HepG2 (cell line): Measurements from ENCODE around the gene TSPAN2. TPM values are rescaled to one million over a fixed set of nuclear protein-coding genes. Genes with fewer than 3 reads are reported as not detected.

Source experiments
- ATAC-seq: fragments of 200-7000 bp; cut with Tn5 transposase; 3 replicates; pipeline ENCODE4 v1.9.1; 2020; ENCODE audit warnings: mild to moderate bottlenecking, moderate library complexity
- BruUV-seq: library from RNA; stranded (reverse); fragments of 400-500 nt; replicated peaks from 2 replicates; lab custom pipeline; 2021; lab: Mats Ljungman, UMichigan
- CTCF ChIA-PET: fragments of 300-600 bp; formaldehyde crosslinking; extraction: SDS; loops from one replicate; lab custom pipeline; 2021; ENCODE audit warnings: low total read pairs, inconsistent platforms, low intra/inter-chr PET ratio; lab: Yijun Ruan, JAX
- POLR2A ChIA-PET: fragments of 350-600 bp; sonication (Branson Sonifier 250); formaldehyde crosslinking; loops from one replicate; lab custom pipeline; 2020; ENCODE audit warnings: antibody characterized with exemption, inconsistent platforms; lab: Yijun Ruan, JAX
- DNase-seq: peaks from one replicate; pipeline ENCODE4 v3.0.0-alpha.2; 2015; ENCODE audit warnings: low spot score
- FAIRE-seq: peaks from 3 replicates; lab custom pipeline; 2011; peaks lifted over from hg19 to GRCh38; lab: Jason Lieb, UNC
- H2AFZ ChIP-seq: one replicate; pipeline ENCODE4 v1.6.1; 2011; ENCODE audit warnings: low read length, inconsistent platforms
- H3K27ac ChIP-seq: fragments of 300-600 bp; 3 replicates; pipeline ENCODE4 v1.8.0; 2011; ENCODE audit warnings: mixed run types, mild to moderate bottlenecking, mixed read lengths, low read length, inconsistent platforms; ENCODE audit not compliant: insufficient read depth; ENCODE audit errors: extremely low read length
- H3K27me3 ChIP-seq, 2 experiments: fragments of 200-600 bp in 1 of 2; 2 replicates in 1 of 2; 3 replicates in 1 of 2; pipeline versions ENCODE4 v1.6.0 to v1.8.0; 2011; ENCODE audit warnings: low read length in 2 of 2, mild to moderate bottlenecking in 2 of 2, moderate library complexity in 2 of 2, inconsistent platforms in 1 of 2; ENCODE audit not compliant: insufficient read depth in 2 of 2, control insufficient read depth in 1 of 2
- H3K36me3 ChIP-seq, 2 experiments: fragments of 200-600 bp in 1 of 2; replicated peaks in 1 of 2; 2 replicates in 1 of 2; 3 replicates in 1 of 2; pipeline versions ENCODE4 v1.5.1 to v1.8.0; 2011; ENCODE audit warnings: low read length in 2 of 2, inconsistent platforms in 1 of 2; ENCODE audit not compliant: insufficient read depth in 2 of 2, control insufficient read depth in 1 of 2
- H3K4me1 ChIP-seq: 2 replicates; pipeline ENCODE4 v1.5.1; 2012; ENCODE audit warnings: low read length, inconsistent platforms; ENCODE audit not compliant: insufficient read depth
- H3K4me2 ChIP-seq: 2 replicates; pipeline ENCODE4 v1.6.0; 2011; ENCODE audit warnings: low read depth, low read length, inconsistent platforms
- H3K4me3 ChIP-seq, 3 experiments: fragments of 200-600 bp in 1 of 3; sonication (generic), shearing (Covaris generic) in 1 of 3; replicated peaks in 1 of 3; 2 replicates each; pipeline ENCODE4 v1.5.1; 2011 to 2016; ENCODE audit warnings: low read length in 3 of 3, inconsistent platforms in 2 of 3, low read depth in 2 of 3, mild to moderate bottlenecking in 2 of 3, control low read depth in 1 of 3, mixed read lengths in 1 of 3; ENCODE audit not compliant: insufficient read depth in 1 of 3
- H3K79me2 ChIP-seq: one replicate; pipeline ENCODE4 v1.6.1; 2011; ENCODE audit warnings: low read length, inconsistent platforms; ENCODE audit not compliant: insufficient read depth
- H3K9ac ChIP-seq: 2 replicates; pipeline ENCODE4 v1.6.0; 2011; ENCODE audit warnings: mild to moderate bottlenecking, low read depth, low read length, inconsistent platforms; ENCODE audit not compliant: insufficient read depth
- H3K9me3 ChIP-seq: 2 replicates; pipeline ENCODE4 v1.5.1; 2012; ENCODE audit warnings: mild to moderate bottlenecking, low read length
- H4K20me1 ChIP-seq: 2 replicates; pipeline ENCODE4 v1.6.0; 2011; ENCODE audit warnings: inconsistent platforms, mild to moderate bottlenecking, low read length, moderate library complexity; ENCODE audit not compliant: insufficient read depth
- CBX1 ChIP-seq: IDR thresholded peaks from one replicate; pipeline ENCODE4 v1.6.1; 2016; ENCODE audit warnings: antibody characterized with exemption, low read depth
- DMAP1 ChIP-seq: IDR thresholded peaks from 2 replicates; pipeline ENCODE4 v1.6.1; 2016
- FOXO1 ChIP-seq: sonication (generic); formaldehyde crosslinking; IDR thresholded peaks from 2 replicates; pipeline ENCODE4 v1.4.0; 2020; ENCODE audit warnings: missing genetic modification reagents
- GTF3A ChIP-seq: sonication (generic); formaldehyde crosslinking; conservative IDR thresholded peaks from 2 replicates; pipeline ENCODE4 v1.4.0; 2020; ENCODE audit warnings: mild to moderate bottlenecking, missing genetic modification reagents
- HHEX ChIP-seq: IDR thresholded peaks from 2 replicates; pipeline ENCODE4 v1.6.1; 2016; ENCODE audit warnings: control low read depth
- KAT2B ChIP-seq: fragments of 150-350 bp; IDR thresholded peaks from 2 replicates; pipeline ENCODE4 v1.6.1; 2014; ENCODE audit warnings: low read depth, low read length, borderline replicate concordance
- KLF9 ChIP-seq: IDR thresholded peaks from 2 replicates; pipeline ENCODE4 v1.6.1; 2016; ENCODE audit warnings: low read depth
- KMT2B ChIP-seq: IDR thresholded peaks from 2 replicates; pipeline ENCODE4 v1.6.1; 2016; ENCODE audit warnings: missing genetic modification reagents, missing compliant biosample characterization
- MTF2 ChIP-seq: sonication (generic); formaldehyde crosslinking; IDR thresholded peaks from 2 replicates; pipeline ENCODE4 v1.5.0; 2020; ENCODE audit warnings: missing genetic modification reagents, borderline replicate concordance
- NFKBIZ ChIP-seq: IDR thresholded peaks from 2 replicates; pipeline ENCODE4 v1.6.1; 2018; ENCODE audit warnings: missing genetic modification reagents, missing compliant biosample characterization
- NPAS2 ChIP-seq: sonication (generic); formaldehyde crosslinking; IDR thresholded peaks from 2 replicates; pipeline ENCODE4 v1.8.0; 2022; ENCODE audit warnings: mild to moderate bottlenecking, missing genetic modification reagents, borderline replicate concordance
- NR2F1 ChIP-seq, 2 experiments: fragments of 450-650 bp in 1 of 2; formaldehyde crosslinking in 1 of 2; IDR thresholded peaks; 2 replicates each; pipeline versions ENCODE4 v1.5.0 to v1.6.1; 2016 to 2020; ENCODE audit warnings: mild to moderate bottlenecking in 1 of 2, missing compliant biosample characterization in 1 of 2, missing genetic modification reagents in 1 of 2, moderate library complexity in 1 of 2
- ZNF329 ChIP-seq: sonication (generic); formaldehyde crosslinking; IDR thresholded peaks from 2 replicates; pipeline ENCODE4 v1.9.0; 2021; ENCODE audit warnings: low read depth, mild to moderate bottlenecking, missing genetic modification reagents
- ZNF468 ChIP-seq: sonication (generic); formaldehyde crosslinking; IDR thresholded peaks from 2 replicates; pipeline ENCODE4 v1.8.0; 2022; ENCODE audit warnings: mild to moderate bottlenecking, moderate library complexity, missing genetic modification reagents
- ZNF543 ChIP-seq: sonication (generic); formaldehyde crosslinking; IDR thresholded peaks from 2 replicates; pipeline ENCODE4 v1.4.0; 2020; ENCODE audit warnings: mild to moderate bottlenecking, missing genetic modification reagents
- ZNF75D ChIP-seq: sonication (generic); formaldehyde crosslinking; IDR thresholded peaks from 2 replicates; pipeline ENCODE4 v1.8.1; 2023; ENCODE audit warnings: missing genetic modification reagents, mild to moderate bottlenecking, borderline replicate concordance
- WGBS: methylation state at CpG from one replicate; pipeline ENCODE4 v1.1.6; 2017; ENCODE audit warnings: low lambda C conversion rate; 5-methylcytosine and 5-hydroxymethylcytosine counted together
- in situ Hi-C: cut with HindIII; loops from 2 replicates; pipeline ENCODE4 v1.10.0; 2017; ENCODE audit warnings: low pct_unique_long_range_greater_than_20kb; ENCODE audit not compliant: extremely low pct_ligation_motif_present
- intact Hi-C: fragments of 100-400 bp; cut with micrococcal nuclease; formaldehyde crosslinking; loops from one replicate; pipeline ENCODE4 v1.10.0; 2022; ENCODE audit not compliant: unreplicated experiment
- polyA plus RNA-seq, 8 experiments: library from polyadenylated mRNA; depleted of rRNA in 3 of 8; stranded (reverse) in 7 of 8; unstranded in 1 of 8; fragments of >200 nt; fragmentation: Illumina TruSeq in 4 of 8; extraction: Trizol in 4 of 8; gene quantifications; 2 replicates each; pipeline versions ENCODE4 v1.2.1 to v1.2.3, GENCODE V29; 2011 to 2016; ENCODE audit warnings: low read depth in 4 of 8, missing spikeins in 1 of 8, mixed read lengths in 1 of 8; ENCODE audit not compliant: insufficient read depth in 1 of 8
- total RNA-seq, 5 experiments: library from RNA; depleted of rRNA; stranded (reverse); fragments of >200 nt; fragmentation: Illumina TruSeq; extraction: Trizol; gene quantifications; 2 replicates each; pipeline ENCODE4 v1.2.3, GENCODE V29; 2016; ENCODE audit warnings: low read depth in 1 of 5
- TF ChIP-seq, protein P1 (sequence below): sonication (generic); formaldehyde crosslinking; IDR thresholded peaks from 2 replicates; pipeline ENCODE4 v1.4.0; 2020; ENCODE audit warnings: missing genetic modification reagents
- TF ChIP-seq, protein P2 (sequence below): sonication (generic); formaldehyde crosslinking; IDR thresholded peaks from 2 replicates; pipeline ENCODE4 v1.4.0; 2020; ENCODE audit warnings: low read depth, mild to moderate bottlenecking, missing genetic modification reagents

Gene TSPAN2
- total and polyA plus RNA-seq, 2 of the 13 experiments (the other 11 are each of a cell fraction or from before 2014, with no cell fraction given): not detected

DNA sequence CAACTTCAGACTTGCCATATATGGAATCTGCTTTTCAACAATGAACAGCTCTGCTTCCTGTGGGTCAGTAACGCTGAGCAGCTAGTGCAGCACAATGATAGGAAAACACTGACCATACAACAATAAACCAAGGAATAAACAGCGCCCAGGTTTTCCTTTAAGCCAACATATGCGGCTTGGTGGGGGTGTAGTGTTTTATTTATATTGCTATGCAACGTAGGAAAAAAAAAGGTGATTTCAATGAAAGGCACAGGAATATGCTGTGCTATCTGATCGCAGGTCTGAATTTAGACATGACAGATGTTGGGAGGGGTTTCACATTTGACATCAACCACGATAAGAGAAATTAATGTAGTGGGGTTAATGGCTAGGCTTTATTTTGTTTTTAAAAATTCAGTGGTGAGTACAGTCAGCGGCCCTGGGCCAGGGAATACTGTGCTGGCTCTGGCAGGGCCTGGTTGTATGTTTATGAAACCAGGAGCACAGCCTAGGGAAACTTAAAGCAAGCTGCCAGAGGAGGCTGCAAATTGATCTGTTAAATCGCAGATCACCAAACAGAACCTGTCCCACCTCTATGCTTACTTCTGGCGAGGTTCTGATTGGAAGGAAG, 4.3 kb downstream of the TSPAN2 start:
- Histone ChIP-seq H2AFZ (no peak overlapping the region), H3K36me3 (no peaks in the 10 kb centered on the region), H3K4me2 (no peak overlapping the region), H3K9me3 (no peaks in the 10 kb centered on the region), H3K4me3 (no peak overlapping the region), H3K4me1 (no peaks in the 10 kb centered on the region), H4K20me1 (no peaks in the 10 kb centered on the region), H3K9ac (no peak overlapping the region), H3K27ac (no peak overlapping the region), H3K27me3 (peaks cover 2 to 28% of the 10 kb centered on the region in 2 experiments; a peak in 4 of 5 replicates), H3K79me2 (no peaks in the 10 kb centered on the region)
- no TSS peak for BruUV-seq
- no peak for DNase-seq
- no peak for ATAC-seq
- TF ChIP-seq ZNF468 (CRISPR knock-in tag) (no peak), NR2F1 (CRISPR knock-in tag; IDR thresholded peaks at IDR 0.05) (no peak), CBX1 (no peak), HHEX (CRISPR knock-in tag) (no peak), FOXO1 (CRISPR knock-in tag) (no peak), ZNF543 (CRISPR knock-in tag) (no peak), DMAP1 (CRISPR knock-in tag) (no peak), KMT2B (no peak), ZNF329 (no peak), GTF3A (CRISPR knock-in tag) (no peak), NFKBIZ (CRISPR knock-in tag) (no peak), ZNF75D (CRISPR knock-in tag) (no peak), NPAS2 (no peak), MTF2 (CRISPR knock-in tag) (no peak), KAT2B (no peak), KLF9 (CRISPR knock-in tag) (no peak)
- TF ChIP-seq, protein P1, sequence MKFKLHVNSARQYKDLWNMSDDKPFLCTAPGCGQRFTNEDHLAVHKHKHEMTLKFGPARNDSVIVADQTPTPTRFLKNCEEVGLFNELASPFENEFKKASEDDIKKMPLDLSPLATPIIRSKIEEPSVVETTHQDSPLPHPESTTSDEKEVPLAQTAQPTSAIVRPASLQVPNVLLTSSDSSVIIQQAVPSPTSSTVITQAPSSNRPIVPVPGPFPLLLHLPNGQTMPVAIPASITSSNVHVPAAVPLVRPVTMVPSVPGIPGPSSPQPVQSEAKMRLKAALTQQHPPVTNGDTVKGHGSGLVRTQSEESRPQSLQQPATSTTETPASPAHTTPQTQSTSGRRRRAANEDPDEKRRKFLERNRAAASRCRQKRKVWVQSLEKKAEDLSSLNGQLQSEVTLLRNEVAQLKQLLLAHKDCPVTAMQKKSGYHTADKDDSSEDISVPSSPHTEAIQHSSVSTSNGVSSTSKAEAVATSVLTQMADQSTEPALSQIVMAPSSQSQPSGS (CRISPR knock-in tag): no peak
- TF ChIP-seq, protein P2, sequence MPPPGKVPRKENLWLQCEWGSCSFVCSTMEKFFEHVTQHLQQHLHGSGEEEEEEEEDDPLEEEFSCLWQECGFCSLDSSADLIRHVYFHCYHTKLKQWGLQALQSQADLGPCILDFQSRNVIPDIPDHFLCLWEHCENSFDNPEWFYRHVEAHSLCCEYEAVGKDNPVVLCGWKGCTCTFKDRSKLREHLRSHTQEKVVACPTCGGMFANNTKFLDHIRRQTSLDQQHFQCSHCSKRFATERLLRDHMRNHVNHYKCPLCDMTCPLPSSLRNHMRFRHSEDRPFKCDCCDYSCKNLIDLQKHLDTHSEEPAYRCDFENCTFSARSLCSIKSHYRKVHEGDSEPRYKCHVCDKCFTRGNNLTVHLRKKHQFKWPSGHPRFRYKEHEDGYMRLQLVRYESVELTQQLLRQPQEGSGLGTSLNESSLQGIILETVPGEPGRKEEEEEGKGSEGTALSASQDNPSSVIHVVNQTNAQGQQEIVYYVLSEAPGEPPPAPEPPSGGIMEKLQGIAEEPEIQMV (CRISPR knock-in tag): no peak
- ChIA-PET POLR2A (no interaction called here), CTCF (no interaction called here)
- in situ Hi-C loops (no loop called here), intact Hi-C loops (no loop called here)
- FAIRE-seq: no peak
- 28% methylated on average over 9 of the region's 9 CpGs for WGBS
